HepG2 (cell line): ENCODE data around the gene ATP11A. TPM values are rescaled to one million over a fixed set of nuclear protein-coding genes. Genes with fewer than 3 reads are reported as not detected.

Experiments used
- ARHGAP35 ChIP-seq: sonication (generic); formaldehyde crosslinking; IDR thresholded peaks from 2 replicates; pipeline ENCODE4 v1.9.0; 2022; ENCODE audit warnings: mild to moderate bottlenecking, inconsistent platforms, moderate library complexity, missing genetic modification reagents, borderline replicate concordance
- CREBL2 ChIP-seq: sonication (generic); formaldehyde crosslinking; IDR thresholded peaks from 2 replicates; pipeline ENCODE4 v1.8.1; 2023; ENCODE audit warnings: missing genetic modification reagents, mild to moderate bottlenecking, borderline replicate concordance
- HNRNPK ChIP-seq: fragments of 200-400 bp; formaldehyde crosslinking; IDR thresholded peaks from 2 replicates; pipeline ENCODE4 v1.6.1; 2018; ENCODE audit warnings: low read length, low read depth, moderate library complexity, mild to moderate bottlenecking; ENCODE audit not compliant: poor library complexity, severe bottlenecking
- HNRNPL ChIP-seq: fragments of 200-400 bp; formaldehyde crosslinking; IDR thresholded peaks from 2 replicates; pipeline ENCODE4 v1.6.1; 2017; ENCODE audit warnings: mild to moderate bottlenecking, low read depth, low read length
- MEIS2 ChIP-seq: sonication (generic); formaldehyde crosslinking; IDR thresholded peaks from 2 replicates; pipeline ENCODE4 v1.9.0; 2021; ENCODE audit warnings: mild to moderate bottlenecking, missing genetic modification reagents
- NFKBIZ ChIP-seq: IDR thresholded peaks from 2 replicates; pipeline ENCODE4 v1.6.1; 2018; ENCODE audit warnings: missing genetic modification reagents, missing compliant biosample characterization
- REPIN1 ChIP-seq: sonication (generic); formaldehyde crosslinking; IDR thresholded peaks from 2 replicates; pipeline ENCODE4 v1.8.0; 2022; ENCODE audit warnings: missing genetic modification reagents, low read depth, mild to moderate bottlenecking, borderline replicate concordance
- SAP130 ChIP-seq: IDR thresholded peaks from 2 replicates; pipeline ENCODE4 v1.6.1; 2016; ENCODE audit warnings: low read depth
- THAP8 ChIP-seq: sonication (generic); formaldehyde crosslinking; IDR thresholded peaks from 2 replicates; pipeline ENCODE4 v1.5.1; 2020; ENCODE audit warnings: missing genetic modification reagents, mild to moderate bottlenecking, borderline replicate concordance
- ZNF225 ChIP-seq: sonication (generic); formaldehyde crosslinking; IDR thresholded peaks from 2 replicates; pipeline ENCODE4 v1.4.0; 2020; ENCODE audit warnings: mild to moderate bottlenecking, missing genetic modification reagents
- ZNF296 ChIP-seq: sonication (generic); formaldehyde crosslinking; conservative IDR thresholded peaks from 2 replicates; pipeline ENCODE4 v1.5.0; 2020; ENCODE audit warnings: mild to moderate bottlenecking, missing genetic modification reagents
- ZNF562 ChIP-seq: sonication (generic); formaldehyde crosslinking; IDR thresholded peaks from 2 replicates; pipeline ENCODE4 v1.8.0; 2022; ENCODE audit warnings: missing genetic modification reagents, borderline replicate concordance
- ZSCAN31 ChIP-seq: sonication (generic); formaldehyde crosslinking; IDR thresholded peaks from 2 replicates; pipeline ENCODE4 v1.5.0; 2020; ENCODE audit warnings: low read depth, mild to moderate bottlenecking, missing genetic modification reagents
- polyA plus RNA-seq, 8 experiments: library from polyadenylated mRNA; depleted of rRNA in 3 of 8; stranded (reverse) in 7 of 8; unstranded in 1 of 8; fragments of >200 nt; fragmentation: Illumina TruSeq in 4 of 8; extraction: Trizol in 4 of 8; gene quantifications; 2 replicates each; pipeline versions ENCODE4 v1.2.1 to v1.2.3, GENCODE V29; 2011 to 2016; ENCODE audit warnings: low read depth in 4 of 8, missing spikeins in 1 of 8, mixed read lengths in 1 of 8; ENCODE audit not compliant: insufficient read depth in 1 of 8
- total RNA-seq, 5 experiments: library from RNA; depleted of rRNA; stranded (reverse); fragments of >200 nt; fragmentation: Illumina TruSeq; extraction: Trizol; gene quantifications; 2 replicates each; pipeline ENCODE4 v1.2.3, GENCODE V29; 2016; ENCODE audit warnings: low read depth in 1 of 5
- TF ChIP-seq, protein P1 (sequence below): sonication (generic); formaldehyde crosslinking; IDR thresholded peaks from 2 replicates; pipeline ENCODE4 v1.5.0; 2020; ENCODE audit warnings: mild to moderate bottlenecking, missing genetic modification reagents, borderline replicate concordance
- TF ChIP-seq, protein P2 (sequence below): sonication (generic); formaldehyde crosslinking; IDR thresholded peaks from 2 replicates; pipeline ENCODE4 v1.9.0; 2021; ENCODE audit warnings: missing genetic modification reagents, mild to moderate bottlenecking, borderline replicate concordance
- TF ChIP-seq, protein P3 (sequence below): sonication (generic); formaldehyde crosslinking; conservative IDR thresholded peaks from 2 replicates; pipeline ENCODE4 v1.4.0; 2020; ENCODE audit warnings: mild to moderate bottlenecking, missing genetic modification reagents, moderate library complexity
- TF ChIP-seq, protein P4 (sequence below): IDR thresholded peaks from 2 replicates; pipeline ENCODE4 v1.6.1; 2016; ENCODE audit warnings: missing genetic modification reagents, missing compliant biosample characterization

ATP11A gene
- total and polyA plus RNA-seq, 2 of the 13 experiments (the other 11 are each of a cell fraction or from before 2014, with no cell fraction given): 18.4 to 20.1 TPM

DNA sequence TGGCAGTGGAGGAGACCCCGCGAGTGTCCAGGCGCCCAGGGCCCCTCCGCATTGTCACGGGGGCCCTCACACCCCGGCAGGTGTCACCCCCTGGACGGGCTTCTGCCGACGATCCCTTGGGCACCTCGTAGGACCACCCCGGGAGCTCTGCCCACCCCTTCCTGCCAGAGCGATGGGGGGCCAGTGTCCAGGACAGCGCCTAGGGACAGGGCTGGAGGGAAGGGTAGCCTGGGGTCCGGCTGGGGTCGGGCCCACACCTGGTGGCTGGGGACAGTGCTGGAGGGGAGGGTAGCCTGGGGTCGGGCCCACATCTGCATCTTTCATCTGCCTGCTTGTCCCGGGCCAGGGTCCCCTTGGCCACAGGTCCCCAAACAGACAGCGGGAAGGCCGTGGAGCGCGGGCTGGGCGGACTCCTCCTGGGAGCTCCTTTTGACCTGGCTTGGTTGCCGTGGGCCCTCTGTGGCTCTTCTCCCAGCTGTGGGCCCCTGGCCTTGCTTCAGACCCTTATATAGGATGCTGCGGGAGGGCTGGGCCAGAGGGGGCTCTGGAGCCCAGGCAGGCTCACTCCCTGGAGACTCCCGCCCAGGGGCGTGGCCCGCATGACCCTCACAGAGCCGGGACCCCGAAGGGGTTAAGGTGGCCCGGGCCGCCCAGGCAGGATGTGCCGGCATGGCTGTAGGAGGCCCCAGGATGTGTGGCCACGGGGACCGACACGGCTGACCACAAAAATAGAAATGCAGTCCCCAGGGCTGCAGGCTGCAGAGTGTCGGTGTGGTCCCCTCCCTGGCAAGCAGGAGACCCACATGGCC lies 205.0 kb downstream of the ATP11A start (continued):
- TF ChIP-seq, protein P1, sequence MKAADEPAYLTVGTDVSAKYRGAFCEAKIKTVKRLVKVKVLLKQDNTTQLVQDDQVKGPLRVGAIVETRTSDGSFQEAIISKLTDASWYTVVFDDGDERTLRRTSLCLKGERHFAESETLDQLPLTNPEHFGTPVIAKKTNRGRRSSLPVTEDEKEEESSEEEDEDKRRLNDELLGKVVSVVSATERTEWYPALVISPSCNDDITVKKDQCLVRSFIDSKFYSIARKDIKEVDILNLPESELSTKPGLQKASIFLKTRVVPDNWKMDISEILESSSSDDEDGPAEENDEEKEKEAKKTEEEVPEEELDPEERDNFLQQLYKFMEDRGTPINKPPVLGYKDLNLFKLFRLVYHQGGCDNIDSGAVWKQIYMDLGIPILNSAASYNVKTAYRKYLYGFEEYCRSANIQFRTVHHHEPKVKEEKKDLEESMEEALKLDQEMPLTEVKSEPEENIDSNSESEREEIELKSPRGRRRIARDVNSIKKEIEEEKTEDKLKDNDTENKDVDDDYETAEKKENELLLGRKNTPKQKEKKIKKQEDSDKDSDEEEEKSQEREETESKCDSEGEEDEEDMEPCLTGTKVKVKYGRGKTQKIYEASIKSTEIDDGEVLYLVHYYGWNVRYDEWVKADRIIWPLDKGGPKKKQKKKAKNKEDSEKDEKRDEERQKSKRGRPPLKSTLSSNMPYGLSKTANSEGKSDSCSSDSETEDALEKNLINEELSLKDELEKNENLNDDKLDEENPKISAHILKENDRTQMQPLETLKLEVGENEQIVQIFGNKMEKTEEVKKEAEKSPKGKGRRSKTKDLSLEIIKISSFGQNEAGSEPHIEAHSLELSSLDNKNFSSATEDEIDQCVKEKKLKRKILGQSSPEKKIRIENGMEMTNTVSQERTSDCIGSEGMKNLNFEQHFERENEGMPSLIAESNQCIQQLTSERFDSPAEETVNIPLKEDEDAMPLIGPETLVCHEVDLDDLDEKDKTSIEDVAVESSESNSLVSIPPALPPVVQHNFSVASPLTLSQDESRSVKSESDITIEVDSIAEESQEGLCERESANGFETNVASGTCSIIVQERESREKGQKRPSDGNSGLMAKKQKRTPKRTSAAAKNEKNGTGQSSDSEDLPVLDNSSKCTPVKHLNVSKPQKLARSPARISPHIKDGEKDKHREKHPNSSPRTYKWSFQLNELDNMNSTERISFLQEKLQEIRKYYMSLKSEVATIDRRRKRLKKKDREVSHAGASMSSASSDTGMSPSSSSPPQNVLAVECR (CRISPR knock-in tag): peak; percentile 75; the same call in 1 of the 2 replicates
- TF ChIP-seq ZNF562 (CRISPR knock-in tag) (no peak), SAP130 (CRISPR knock-in tag) (peak; percentile 76), NFKBIZ (no peak), THAP8 (CRISPR knock-in tag) (no peak), ZNF296 (CRISPR knock-in tag) (no peak), REPIN1 (CRISPR knock-in tag) (no peak), CREBL2 (CRISPR knock-in tag) (no peak), ZSCAN31 (CRISPR knock-in tag) (no peak), HNRNPK (peak; percentile 11), ZNF225 (CRISPR knock-in tag) (no peak), ARHGAP35 (CRISPR knock-in tag) (no peak), MEIS2 (CRISPR knock-in tag) (0 out of 2 replicates have a peak, but pooled peaks have one; percentile 17), HNRNPL (no peak)
- TF ChIP-seq, protein P2, sequence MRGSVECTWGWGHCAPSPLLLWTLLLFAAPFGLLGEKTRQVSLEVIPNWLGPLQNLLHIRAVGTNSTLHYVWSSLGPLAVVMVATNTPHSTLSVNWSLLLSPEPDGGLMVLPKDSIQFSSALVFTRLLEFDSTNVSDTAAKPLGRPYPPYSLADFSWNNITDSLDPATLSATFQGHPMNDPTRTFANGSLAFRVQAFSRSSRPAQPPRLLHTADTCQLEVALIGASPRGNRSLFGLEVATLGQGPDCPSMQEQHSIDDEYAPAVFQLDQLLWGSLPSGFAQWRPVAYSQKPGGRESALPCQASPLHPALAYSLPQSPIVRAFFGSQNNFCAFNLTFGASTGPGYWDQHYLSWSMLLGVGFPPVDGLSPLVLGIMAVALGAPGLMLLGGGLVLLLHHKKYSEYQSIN (CRISPR knock-in tag): no peak
- TF ChIP-seq, protein P3, sequence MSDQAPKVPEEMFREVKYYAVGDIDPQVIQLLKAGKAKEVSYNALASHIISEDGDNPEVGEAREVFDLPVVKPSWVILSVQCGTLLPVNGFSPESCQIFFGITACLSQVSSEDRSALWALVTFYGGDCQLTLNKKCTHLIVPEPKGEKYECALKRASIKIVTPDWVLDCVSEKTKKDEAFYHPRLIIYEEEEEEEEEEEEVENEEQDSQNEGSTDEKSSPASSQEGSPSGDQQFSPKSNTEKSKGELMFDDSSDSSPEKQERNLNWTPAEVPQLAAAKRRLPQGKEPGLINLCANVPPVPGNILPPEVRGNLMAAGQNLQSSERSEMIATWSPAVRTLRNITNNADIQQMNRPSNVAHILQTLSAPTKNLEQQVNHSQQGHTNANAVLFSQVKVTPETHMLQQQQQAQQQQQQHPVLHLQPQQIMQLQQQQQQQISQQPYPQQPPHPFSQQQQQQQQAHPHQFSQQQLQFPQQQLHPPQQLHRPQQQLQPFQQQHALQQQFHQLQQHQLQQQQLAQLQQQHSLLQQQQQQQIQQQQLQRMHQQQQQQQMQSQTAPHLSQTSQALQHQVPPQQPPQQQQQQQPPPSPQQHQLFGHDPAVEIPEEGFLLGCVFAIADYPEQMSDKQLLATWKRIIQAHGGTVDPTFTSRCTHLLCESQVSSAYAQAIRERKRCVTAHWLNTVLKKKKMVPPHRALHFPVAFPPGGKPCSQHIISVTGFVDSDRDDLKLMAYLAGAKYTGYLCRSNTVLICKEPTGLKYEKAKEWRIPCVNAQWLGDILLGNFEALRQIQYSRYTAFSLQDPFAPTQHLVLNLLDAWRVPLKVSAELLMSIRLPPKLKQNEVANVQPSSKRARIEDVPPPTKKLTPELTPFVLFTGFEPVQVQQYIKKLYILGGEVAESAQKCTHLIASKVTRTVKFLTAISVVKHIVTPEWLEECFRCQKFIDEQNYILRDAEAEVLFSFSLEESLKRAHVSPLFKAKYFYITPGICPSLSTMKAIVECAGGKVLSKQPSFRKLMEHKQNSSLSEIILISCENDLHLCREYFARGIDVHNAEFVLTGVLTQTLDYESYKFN: peak; percentile 26; the same call in 1 of the 2 replicates
- TF ChIP-seq, protein P4, sequence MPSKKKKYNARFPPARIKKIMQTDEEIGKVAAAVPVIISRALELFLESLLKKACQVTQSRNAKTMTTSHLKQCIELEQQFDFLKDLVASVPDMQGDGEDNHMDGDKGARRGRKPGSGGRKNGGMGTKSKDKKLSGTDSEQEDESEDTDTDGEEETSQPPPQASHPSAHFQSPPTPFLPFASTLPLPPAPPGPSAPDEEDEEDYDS (CRISPR knock-in tag): peak; percentile 97
